C4-2B (cell line): ENCODE measurements around the gene NUDCD2.

Experiments used
- H3K27ac ChIP-seq: fragments of 450-650 bp; 2 replicates; pipeline ENCODE4 v1.5.1; 2017
- CTCF ChIP-seq: fragments of 450-650 bp; conservative IDR thresholded peaks from 2 replicates; pipeline ENCODE4 v1.5.1; 2017; ENCODE audit warnings: mild to moderate bottlenecking
- ZFX ChIP-seq: fragments of 450-650 bp; IDR thresholded peaks from 2 replicates; pipeline ENCODE4 v1.6.1; 2017

NUDCD2 gene

GRCh38 chr5:163459819-163460561 is at the start of gene NUDCD2:
TSS of gene NUDCD2 (minus strand) at chr5:163460102. CDS start at chr5:163460050, 52 bp downstream.
- peak within 1 kb of the TSS; percentile 92 for H3K27ac ChIP-seq
- TF ChIP-seq CTCF (peak; percentile 36), ZFX (peak; percentile 94)

- H3K27ac ChIP-seq: no peak overlapping the region
- no peak for TF ChIP-seq CTCF
- no peak for TF ChIP-seq ZFX
Measured at GRCh38 chr5:163509291-163509951, 49.5 kb upstream of the NUDCD2 start.

- H3K27ac ChIP-seq: no peak overlapping the region
- TF ChIP-seq ZFX (no peak), CTCF (no peak)
Measured at GRCh38 chr5:163508753-163509152, 48.9 kb upstream of the NUDCD2 start.

GRCh38 chr5:163506726-163507125 is 46.8 kb upstream of the NUDCD2 start:
- no peak for TF ChIP-seq ZFX
- no peak for TF ChIP-seq CTCF
- H3K27ac ChIP-seq: no peak overlapping the region

- peak; percentile 43 for TF ChIP-seq CTCF
- TF ChIP-seq ZFX: no peak
- peak overlapping the region; percentile 82 for H3K27ac ChIP-seq
Measured at GRCh38 chr5:163506095-163506457, 46.2 kb upstream of the NUDCD2 start.

- H3K27ac ChIP-seq: peak within 1 kb of the TSS; percentile 82
- TF ChIP-seq ZFX (peak; percentile 46; the same call in 1 of the 2 replicates), CTCF (peak; percentile 69)
Measured at GRCh38 chr5:163505368-163506094, 45.6 kb upstream of the NUDCD2 start, which contains the start of gene MAT2B. TSS of gene MAT2B (plus strand) at chr5:163505619. CDS start at chr5:163505687, 68 bp downstream.

- H3K27ac ChIP-seq: peak overlapping the region; percentile 82
- TF ChIP-seq CTCF (no peak), ZFX (no peak)
Measured at GRCh38 chr5:163505049-163505367, 45.1 kb upstream of the NUDCD2 start.
